HCT116 (cell line): ENCODE measurements around the gene BCKDK.

ENCODE experiments used
- CTCF ChIP-seq, 3 experiments: fragments of 200-600 bp in 1 of 3; sonication (generic) in 1 of 3; IDR thresholded peaks in 2 of 3; conservative IDR thresholded peaks in 1 of 3; 2 replicates each; pipeline ENCODE4 v1.5.1; 2012 to 2017; ENCODE audit warnings: low read depth in 2 of 3, low read length in 2 of 3, antibody characterized with exemption in 1 of 3, borderline replicate concordance in 1 of 3, control low read depth in 1 of 3, mild to moderate bottlenecking in 1 of 3, mixed read lengths in 1 of 3, mixed run types in 1 of 3, moderate library complexity in 1 of 3; ENCODE audit not compliant: insufficient read depth in 1 of 3
- ELF1 ChIP-seq: IDR thresholded peaks from 2 replicates; pipeline ENCODE4 v1.6.1; 2012; ENCODE audit warnings: low read depth, borderline replicate concordance
- EZH2 ChIP-seq: fragments of 200-600 bp; sonication (generic); IDR thresholded peaks from 2 replicates; pipeline ENCODE4 v1.6.1; 2017; ENCODE audit warnings: antibody characterized with exemption, mixed run types
- JUND ChIP-seq: IDR thresholded peaks from 2 replicates; pipeline ENCODE4 v1.6.1; 2012
- POLR2A ChIP-seq: IDR thresholded peaks from 2 replicates; pipeline ENCODE4 v1.7.0; 2011; ENCODE audit warnings: borderline replicate concordance; ENCODE audit not compliant: insufficient read depth, insufficient read length; ENCODE audit errors: extremely low read depth
- RAD21 ChIP-seq: IDR thresholded peaks from 2 replicates; pipeline ENCODE4 v1.6.1; 2012; ENCODE audit warnings: low read depth, mild to moderate bottlenecking
- SIN3A ChIP-seq: IDR thresholded peaks from 2 replicates; pipeline ENCODE4 v1.6.1; 2012; ENCODE audit warnings: low read depth
- ZBTB33 ChIP-seq: IDR thresholded peaks from 2 replicates; pipeline ENCODE4 v1.6.1; 2011; ENCODE audit warnings: mild to moderate bottlenecking, low read length, moderate library complexity; ENCODE audit not compliant: insufficient replicate concordance; ENCODE audit errors: extremely low read depth

GRCh38 chr16:31085873-31086628 is 22.1 kb upstream of the BCKDK start:
- TF ChIP-seq EZH2 (no peak), CTCF (IDR thresholded peaks at IDR 0.05 in 2 of 3, conservative IDR thresholded peaks at IDR 0.05 in 1 of 3; ENCODE audit: borderline replicate concordance in 1 of 3, insufficient read depth in 1 of 3, low read depth in 2 of 3, low read length in 2 of 3) (no peak), ELF1 (no peak), SIN3A (no peak), RAD21 (no peak), ZBTB33 (no peak), JUND (no peak), POLR2A (no peak)
